ENCODE data around the gene TMEM181.

TMEM181 gene

DNA sequence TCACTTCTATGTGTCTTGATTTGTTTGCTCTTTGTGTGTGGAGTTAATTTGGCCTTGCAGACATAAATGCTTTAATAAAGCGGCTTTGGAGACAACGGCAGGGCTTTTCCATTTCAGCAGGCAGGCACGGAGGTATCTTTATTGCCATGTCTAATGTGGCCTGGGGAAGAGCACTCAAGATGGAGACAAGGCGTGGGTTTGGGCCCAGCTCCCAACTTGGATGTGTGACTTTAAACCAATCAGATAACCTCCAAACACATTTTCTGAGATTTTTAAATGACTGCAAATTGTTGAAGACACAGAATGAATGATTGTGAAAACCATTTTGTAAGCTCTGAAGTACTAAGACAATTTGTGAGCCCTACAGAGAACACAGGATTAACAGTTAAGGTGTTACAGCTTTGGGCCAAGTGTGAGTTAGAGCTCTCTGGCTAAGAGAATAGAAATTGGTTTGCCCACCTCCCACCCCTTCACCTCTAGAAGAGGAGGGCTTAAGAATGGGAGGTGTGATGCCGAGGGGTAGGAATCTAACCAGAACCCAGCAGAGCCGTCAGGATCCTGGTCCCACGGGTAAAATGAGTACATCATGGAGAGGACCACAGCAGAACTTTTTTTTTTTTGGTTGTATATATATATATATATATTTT lies 75.7 kb downstream of the TMEM181 start:
- Histone ChIP-seq H3K27me3 (ENCODE audit: insufficient read depth, low read depth, severe bottlenecking) (no peaks in the 10 kb centered on the region), H3K36me3 (peaks cover 51% of the 10 kb centered on the region), H3K9me3 (ENCODE audit: severe bottlenecking) (no peaks in the 10 kb centered on the region), H3K4me3 (ENCODE audit: low read depth, low read length) (no peak overlapping the region), H3K27ac (no peak overlapping the region)
- TF ChIP-seq, protein P1, sequence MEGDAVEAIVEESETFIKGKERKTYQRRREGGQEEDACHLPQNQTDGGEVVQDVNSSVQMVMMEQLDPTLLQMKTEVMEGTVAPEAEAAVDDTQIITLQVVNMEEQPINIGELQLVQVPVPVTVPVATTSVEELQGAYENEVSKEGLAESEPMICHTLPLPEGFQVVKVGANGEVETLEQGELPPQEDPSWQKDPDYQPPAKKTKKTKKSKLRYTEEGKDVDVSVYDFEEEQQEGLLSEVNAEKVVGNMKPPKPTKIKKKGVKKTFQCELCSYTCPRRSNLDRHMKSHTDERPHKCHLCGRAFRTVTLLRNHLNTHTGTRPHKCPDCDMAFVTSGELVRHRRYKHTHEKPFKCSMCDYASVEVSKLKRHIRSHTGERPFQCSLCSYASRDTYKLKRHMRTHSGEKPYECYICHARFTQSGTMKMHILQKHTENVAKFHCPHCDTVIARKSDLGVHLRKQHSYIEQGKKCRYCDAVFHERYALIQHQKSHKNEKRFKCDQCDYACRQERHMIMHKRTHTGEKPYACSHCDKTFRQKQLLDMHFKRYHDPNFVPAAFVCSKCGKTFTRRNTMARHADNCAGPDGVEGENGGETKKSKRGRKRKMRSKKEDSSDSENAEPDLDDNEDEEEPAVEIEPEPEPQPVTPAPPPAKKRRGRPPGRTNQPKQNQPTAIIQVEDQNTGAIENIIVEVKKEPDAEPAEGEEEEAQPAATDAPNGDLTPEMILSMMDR (IDR thresholded peaks at IDR 0.05; ENCODE audit: low read depth, low read length) = no peak
- no peak for DNase-seq

DNA sequence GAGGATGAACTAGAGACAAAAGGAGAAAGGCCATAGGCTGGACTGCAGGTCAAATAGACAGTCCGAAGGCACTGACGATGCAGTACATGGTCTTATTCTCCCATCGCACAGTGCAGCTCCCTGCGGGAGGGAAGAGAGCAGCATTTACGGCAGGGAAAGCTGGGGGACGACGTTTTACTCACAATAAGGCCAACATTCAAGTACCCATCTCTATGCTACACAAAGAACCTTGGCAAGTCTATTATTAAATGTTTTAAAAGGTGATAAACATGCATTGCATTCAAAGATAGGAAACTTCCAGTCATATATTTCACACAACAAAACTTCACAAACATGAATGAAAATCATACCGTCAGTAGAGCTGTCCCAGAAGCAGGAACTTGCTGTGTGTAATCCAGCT lies 76.9 kb downstream of the TMEM181 start:
- H3K36me3 ChIP-seq = peaks cover 42% of the 10 kb centered on the region
- TF ChIP-seq, protein P1 (IDR thresholded peaks at IDR 0.05; ENCODE audit: low read depth, low read length) = no peak
- no peak overlapping the region for H3K27ac ChIP-seq
- DNase-seq = no peak
- no peak overlapping the region for H3K4me3 ChIP-seq (ENCODE audit: low read depth, low read length)
- no peaks in the 10 kb centered on the region for H3K9me3 ChIP-seq (ENCODE audit: severe bottlenecking)
- H3K27me3 ChIP-seq (ENCODE audit: insufficient read depth, low read depth, severe bottlenecking) = no peaks in the 10 kb centered on the region

DNA sequence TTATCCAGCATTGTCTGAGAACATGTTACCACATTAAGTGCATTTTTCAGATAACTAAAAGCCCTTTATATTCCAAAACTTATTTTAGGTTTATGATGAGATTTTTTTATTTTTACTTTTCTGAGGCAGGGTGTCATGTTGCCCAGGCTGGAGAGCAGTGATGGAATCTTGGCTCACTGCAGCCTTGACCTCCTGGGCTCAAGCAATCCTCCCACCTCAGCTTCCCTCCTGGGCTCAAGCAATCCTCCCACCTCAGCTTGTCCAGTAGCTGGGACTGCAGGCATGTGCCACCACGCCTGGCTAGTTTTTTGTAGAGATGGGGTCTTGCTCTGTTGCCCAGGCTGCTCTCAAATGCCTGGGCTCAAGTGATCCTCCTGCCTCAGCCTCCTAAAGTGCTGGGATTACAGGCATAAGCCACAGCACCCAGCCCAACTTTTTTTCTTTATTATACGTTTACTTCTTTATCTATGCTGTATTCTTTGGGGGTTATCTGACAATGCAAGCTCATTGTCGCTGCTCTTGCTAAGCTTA lies 78.5 kb downstream of the TMEM181 start:
- no peak overlapping the region for H3K27ac ChIP-seq
- H3K27me3 ChIP-seq (ENCODE audit: insufficient read depth, low read depth, severe bottlenecking) = no peaks in the 10 kb centered on the region
- H3K36me3 ChIP-seq = peaks cover 26% of the 10 kb centered on the region
- TF ChIP-seq, protein P1 (IDR thresholded peaks at IDR 0.05; ENCODE audit: low read depth, low read length) = no peak
- H3K9me3 ChIP-seq (ENCODE audit: severe bottlenecking) = no peaks in the 10 kb centered on the region
- DNase-seq = no peak
- no peak overlapping the region for H3K4me3 ChIP-seq (ENCODE audit: low read depth, low read length)

DNA sequence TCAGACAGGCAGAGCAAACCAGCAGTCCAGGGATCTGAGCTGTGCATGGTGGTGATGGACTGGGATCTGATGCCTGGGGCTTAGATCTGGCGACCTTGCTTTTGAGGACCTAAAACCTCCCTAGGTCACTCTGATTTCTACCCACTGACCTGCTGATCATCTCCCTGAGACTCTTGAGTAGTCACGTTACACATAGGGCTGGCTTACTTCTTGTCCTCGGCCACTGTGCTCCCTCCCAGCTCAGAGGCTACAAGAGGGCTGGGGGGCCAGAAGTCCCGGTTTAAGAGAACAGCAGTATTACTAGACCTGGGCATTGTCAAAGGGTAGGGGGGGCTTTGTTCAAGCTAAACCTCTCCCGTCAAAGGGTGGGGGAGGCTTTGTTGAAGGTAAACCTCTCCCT lies 79.2 kb downstream of the TMEM181 start:
- no peak for DNase-seq
- H3K27me3 ChIP-seq (ENCODE audit: insufficient read depth, low read depth, severe bottlenecking) = no peaks in the 10 kb centered on the region
- no peak overlapping the region for H3K4me3 ChIP-seq (ENCODE audit: low read depth, low read length)
- no peak overlapping the region for H3K27ac ChIP-seq
- no peaks in the 10 kb centered on the region for H3K9me3 ChIP-seq (ENCODE audit: severe bottlenecking)
- TF ChIP-seq, protein P1 (IDR thresholded peaks at IDR 0.05; ENCODE audit: low read depth, low read length) = no peak
- H3K36me3 ChIP-seq = peaks cover 26% of the 10 kb centered on the region

DNA sequence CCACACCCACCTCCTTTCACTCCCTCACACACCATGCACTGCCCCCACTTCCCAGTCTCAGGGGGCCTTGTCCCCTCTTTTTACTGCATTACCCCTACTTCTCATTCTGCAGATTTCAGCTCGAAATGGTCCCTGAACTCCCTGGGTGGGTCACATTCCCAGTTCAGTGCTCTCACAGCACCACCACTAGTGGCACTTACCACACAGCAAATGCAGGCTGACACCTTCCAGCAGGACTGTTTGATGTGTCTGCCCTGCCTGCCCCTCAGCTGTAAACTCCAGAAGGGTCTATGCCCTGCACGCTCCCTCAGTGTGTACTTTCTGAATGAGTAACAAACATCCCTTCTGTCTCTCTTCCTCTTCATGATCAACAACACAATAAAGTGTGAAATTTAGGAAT lies 80.6 kb downstream of the TMEM181 start:
- H3K27me3 ChIP-seq (ENCODE audit: insufficient read depth, low read depth, severe bottlenecking) = no peaks in the 10 kb centered on the region
- no peak overlapping the region for H3K4me3 ChIP-seq (ENCODE audit: low read depth, low read length)
- DNase-seq = no peak
- H3K36me3 ChIP-seq = peaks cover 18% of the 10 kb centered on the region
- H3K9me3 ChIP-seq (ENCODE audit: severe bottlenecking) = no peaks in the 10 kb centered on the region
- no peak overlapping the region for H3K27ac ChIP-seq
- TF ChIP-seq, protein P1 (IDR thresholded peaks at IDR 0.05; ENCODE audit: low read depth, low read length) = no peak

Measured in WERI-Rb-1 (cell line).